GM04503 (cell line): ENCODE results near the gene OXSR1.
A peak's percentile ranks its signal among the peaks of the same experiment; 100 is the strongest.

Source experiments
- DNase-seq: peaks from one replicate; pipeline ENCODE4 v3.0.0-alpha.2; 2012; ENCODE audit warnings: low read depth

Gene OXSR1

GRCh38 chr3:38164952-38165721 lies at the start of gene OXSR1:
Gene OXSR1, plus strand, starts transcription at chr3:38165537. Its CDS starts 340 bp downstream, at chr3:38165877.
- DNase-seq: peak; percentile 99

- no peak for DNase-seq
Observed at GRCh38 chr3:38115645-38116427, 49.5 kb upstream of the OXSR1 start.

GRCh38 chr3:38116471-38117162 lies 48.7 kb upstream of the OXSR1 start:
- no peak for DNase-seq

DNA sequence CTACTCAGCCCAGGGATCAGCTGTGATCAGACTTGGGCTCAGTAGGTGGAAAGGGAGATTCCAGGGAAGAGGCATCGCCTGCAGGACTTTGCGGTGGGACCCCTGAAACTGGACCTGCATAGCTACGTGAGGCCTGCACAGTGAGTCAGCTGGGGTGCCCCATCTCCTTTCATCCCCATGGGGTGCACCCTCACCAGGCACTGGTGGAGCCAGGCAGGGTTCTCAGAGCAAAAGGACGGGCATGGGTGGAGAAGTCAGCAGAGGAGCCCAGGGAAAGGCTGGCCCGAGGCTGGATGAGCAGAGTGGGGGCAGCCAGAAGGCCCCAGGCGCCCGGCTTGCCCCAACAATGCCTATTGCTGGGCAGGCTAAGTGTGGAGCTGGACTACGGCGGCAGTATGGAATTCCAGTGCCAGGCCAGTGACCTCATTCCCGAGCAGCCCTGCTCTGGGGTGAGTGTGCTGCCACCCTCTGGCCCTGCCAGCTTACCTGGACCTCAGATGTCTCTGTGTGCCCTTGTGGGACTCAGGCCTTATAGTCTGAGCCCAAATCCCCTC lies 48.1 kb upstream of the OXSR1 start:
- DNase-seq: no peak

- no peak for DNase-seq
Observed at GRCh38 chr3:38117748-38118420, 47.5 kb upstream of the OXSR1 start.

DNA sequence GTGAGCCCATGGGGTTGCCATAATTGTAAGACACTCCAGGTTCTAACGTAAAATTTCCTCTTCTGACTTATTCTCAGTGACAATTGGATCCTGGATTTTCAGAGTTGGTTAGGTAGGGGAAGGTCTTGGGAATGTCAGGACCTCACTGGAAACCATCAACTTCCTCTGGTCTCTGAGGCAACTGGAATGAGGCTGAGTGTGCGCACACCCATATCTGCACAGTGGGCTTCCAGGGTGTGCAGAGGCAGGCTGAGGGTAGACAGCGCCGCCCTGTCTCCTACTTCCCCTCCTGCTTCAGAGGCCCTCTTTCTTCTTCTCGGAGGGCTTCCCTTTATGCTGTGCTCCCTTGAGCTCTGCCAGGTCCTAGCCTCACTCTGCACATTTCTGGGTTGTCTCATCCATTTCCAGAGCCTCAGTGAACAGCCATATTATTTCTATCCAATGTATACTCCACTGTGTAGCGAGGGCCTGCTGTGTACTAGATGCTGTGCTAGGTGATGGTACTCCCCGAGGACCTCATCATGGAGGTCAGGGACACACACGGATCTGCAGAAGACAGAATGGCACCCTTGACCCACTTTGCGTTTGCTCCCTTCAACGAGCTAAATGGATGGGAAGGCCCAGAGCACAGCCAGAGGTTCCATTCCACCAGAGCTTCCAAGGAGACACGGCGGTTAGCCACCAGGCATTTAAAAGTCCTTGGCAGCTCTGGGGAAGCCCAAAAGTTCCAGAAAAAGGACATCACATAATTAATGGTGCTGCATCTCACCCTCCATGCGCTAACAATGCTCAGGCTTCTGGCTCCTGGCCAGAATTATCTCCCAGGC lies 46.7 kb upstream of the OXSR1 start:
- DNase-seq: no peak

GRCh38 chr3:38119248-38119544 lies 46.1 kb upstream of the OXSR1 start:
- no peak for DNase-seq

- no peak for DNase-seq
Observed at GRCh38 chr3:38119821-38120692, 45.3 kb upstream of the OXSR1 start.

DNA sequence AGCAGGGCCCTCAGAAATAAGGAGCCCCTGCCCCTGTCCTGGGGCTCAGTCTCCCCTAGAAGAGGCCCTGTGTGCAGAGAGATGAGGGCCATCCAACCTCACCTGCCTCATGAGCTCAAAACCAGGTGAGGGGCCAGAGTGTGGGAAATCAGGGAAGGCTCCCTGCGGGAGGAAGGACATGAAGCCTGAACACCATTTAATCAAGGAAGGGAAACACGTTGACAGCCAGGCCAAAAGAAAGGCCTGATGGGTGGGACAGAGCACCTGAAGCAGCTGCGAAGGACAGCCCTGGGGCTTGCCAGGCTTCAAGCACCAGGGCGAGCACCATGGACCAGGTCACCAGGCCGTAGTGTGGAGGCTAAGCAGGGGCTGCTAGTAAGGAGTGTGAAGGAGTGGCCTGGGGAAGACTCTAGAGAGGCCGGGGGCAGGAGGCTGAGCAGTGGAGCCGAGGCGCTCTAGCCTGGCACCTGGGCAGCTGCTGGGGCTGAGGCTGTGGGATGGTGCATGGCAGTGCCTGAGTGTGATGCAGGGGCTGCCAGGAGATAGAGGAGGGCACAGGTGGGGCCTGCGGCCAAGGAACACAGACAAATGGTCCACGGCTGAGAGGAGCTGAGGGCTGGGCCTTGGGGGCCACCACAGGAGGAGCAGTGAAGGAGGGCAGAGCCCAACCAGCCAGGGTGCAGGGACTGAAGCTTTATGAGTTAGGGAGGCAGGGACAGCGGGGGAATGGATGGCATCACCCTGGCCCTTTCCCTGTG lies 44.5 kb upstream of the OXSR1 start:
- DNase-seq: no peak

DNA sequence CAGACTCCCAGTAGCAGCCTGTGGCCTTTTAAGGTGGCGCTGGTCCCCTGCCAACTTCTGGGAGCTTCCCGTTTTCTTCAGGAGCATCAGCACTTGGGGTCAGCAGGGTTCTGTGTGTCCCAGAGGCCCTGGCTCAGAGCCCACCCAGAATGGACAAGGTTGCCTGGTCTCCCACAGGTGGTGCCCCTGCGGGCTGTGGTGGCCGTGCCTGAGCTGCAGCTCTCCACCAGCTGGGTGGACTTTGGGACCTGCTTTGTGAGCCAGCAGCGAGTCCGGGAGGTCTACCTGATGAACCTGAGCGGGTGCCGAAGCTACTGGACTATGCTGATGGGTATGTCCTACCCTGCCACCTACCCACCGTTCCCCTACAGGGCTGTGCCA lies 43.9 kb upstream of the OXSR1 start:
- DNase-seq: no peak

DNA sequence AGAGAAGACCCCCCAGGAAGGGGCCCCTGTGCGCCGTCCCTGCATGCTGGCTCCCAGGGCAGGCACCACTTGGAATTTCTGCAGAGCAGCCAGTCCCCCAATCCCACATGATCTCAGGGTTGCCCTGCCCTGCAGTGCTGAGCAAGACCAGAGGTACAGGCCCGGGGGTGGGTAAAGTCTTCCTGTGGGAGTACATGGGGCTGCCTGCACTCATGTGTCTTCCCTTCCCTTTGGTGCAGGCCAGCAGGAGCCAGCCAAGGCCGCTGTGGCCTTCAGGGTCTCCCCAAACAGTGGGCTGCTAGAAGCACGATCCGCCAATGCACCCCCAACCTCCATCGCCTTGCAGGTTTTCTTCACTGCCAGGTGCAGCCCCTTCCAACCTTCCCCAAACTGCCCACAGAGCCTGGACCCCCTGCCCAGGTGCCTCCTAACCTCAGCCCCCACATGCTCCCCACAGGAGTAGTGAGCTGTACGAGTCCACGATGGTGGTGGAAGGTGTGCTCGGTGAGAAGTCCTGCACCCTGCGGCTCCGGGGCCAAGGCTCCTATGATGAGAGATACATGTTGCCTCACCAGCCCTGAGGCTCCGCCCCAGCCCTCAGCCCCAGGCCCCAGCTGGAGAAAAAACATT lies 43.4 kb upstream of the OXSR1 start:
- DNase-seq: no peak

- no peak for DNase-seq
Observed at GRCh38 chr3:38122712-38123290, 42.5 kb upstream of the OXSR1 start.

DNA sequence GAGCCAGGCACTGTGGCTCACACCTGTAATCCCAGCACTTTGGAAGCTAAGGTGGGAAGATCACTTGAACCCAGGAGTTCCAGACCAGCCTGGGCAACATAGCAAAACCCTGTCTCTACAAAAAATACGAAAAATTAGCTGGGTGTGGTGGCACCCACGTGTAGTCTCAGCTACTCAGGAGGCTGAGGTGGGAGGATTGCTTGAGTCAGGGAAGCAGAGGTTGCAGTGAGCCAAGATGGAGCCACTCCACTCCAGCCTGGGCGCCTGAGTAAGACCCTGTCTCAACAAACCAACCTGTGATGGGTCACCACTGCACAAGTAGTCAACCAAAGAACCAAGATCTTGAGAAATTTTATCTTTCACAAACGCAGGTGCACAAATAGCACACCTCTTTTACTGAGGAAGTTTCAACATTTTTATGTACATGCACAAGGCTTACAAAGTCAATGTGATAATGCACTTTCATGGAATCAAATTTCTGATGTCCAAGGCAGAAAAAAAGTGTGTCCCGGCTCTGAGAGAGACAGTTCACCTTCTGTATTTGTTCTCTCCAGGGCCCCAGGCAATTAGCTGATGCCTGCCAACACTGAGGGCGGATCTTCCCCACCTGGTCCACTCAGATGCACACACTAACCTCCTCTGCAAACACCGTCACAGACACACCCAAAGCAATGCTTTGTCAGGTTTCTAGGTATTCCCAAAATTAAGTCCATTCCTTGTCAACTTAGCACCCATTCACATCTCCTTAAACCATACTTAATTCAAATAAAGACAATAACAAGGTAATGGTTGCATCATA lies 40.8 kb upstream of the OXSR1 start:
- no peak for DNase-seq

GRCh38 chr3:38125305-38126120 lies 39.8 kb upstream of the OXSR1 start:
- DNase-seq: no peak

GRCh38 chr3:38126121-38126892 lies 39.0 kb upstream of the OXSR1 start:
- DNase-seq: no peak
